ENCODE results near the gene FALEC.

Gene FALEC

DNA sequence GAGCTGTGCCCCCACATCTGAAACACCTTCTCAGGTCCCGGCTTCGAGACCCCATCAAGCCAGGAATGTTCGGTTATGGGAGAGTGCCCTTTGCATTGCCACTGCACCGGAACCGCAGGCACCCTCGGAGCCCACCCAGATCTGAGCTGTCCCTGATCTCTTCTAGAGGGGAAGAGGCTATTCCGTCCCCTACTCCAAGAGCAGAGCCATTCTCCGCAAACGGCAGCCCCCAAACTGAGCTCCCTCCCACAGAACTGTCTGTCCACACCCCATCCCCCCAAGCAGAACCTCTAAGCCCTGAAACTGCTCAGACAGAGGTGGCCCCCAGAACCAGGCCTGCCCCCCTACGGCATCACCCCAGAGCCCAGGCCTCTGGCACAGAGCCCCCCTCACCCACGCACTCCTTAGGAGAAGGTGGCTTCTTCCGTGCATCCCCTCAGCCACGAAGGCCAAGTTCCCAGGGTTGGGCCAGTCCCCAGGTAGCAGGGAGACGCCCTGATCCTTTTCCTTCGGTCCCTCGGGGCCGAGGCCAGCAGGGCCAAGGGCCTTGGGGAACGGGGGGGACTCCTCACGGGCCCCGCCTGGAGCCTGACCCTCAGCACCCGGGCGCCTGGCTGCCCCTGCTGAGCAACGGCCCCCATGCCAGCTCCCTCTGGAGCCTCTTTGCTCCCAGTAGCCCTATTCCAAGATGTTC is 38.0 kb downstream of the FALEC start:
- peak overlapping the region in 1 of 2 experiments; percentile 82 for H3K18ac ChIP-seq (ENCODE audit: low read depth in 1 of 2, low read length in 2 of 2)
- H3K4me3 ChIP-seq (ENCODE audit: insufficient read depth in 1 of 2, low read depth in 1 of 2, low read length in 2 of 2), result no peak overlapping the region
- no peak overlapping the region for H3K23ac ChIP-seq (ENCODE audit: low read length in 2 of 2)
- H3K4ac ChIP-seq (ENCODE audit: low read depth in 1 of 2, low read length in 2 of 2), result peak overlapping the region; percentile 67 to 80
- no peak overlapping the region for H2BK5ac ChIP-seq (ENCODE audit: low read depth, low read length, poor library complexity, severe bottlenecking)
- peak overlapping the region; percentile 82 for H2BK15ac ChIP-seq (ENCODE audit: low read depth, poor library complexity, severe bottlenecking)
- H2BK12ac ChIP-seq (ENCODE audit: low read length in 2 of 2), result peak overlapping the region in 1 of 2 experiments; percentile 7
- H3K9me3 ChIP-seq (ENCODE audit: control insufficient read depth, low read length), result no peaks in the 10 kb centered on the region
- peaks cover 32% of the 10 kb centered on the region for H3K4me1 ChIP-seq (ENCODE audit: control insufficient read depth, insufficient read depth, low read depth, low read length)
- 95% methylated on average over 23 of the region's 23 CpGs for WGBS
- H3K27ac ChIP-seq (ENCODE audit: low read length, poor library complexity, severe bottlenecking), result no peak overlapping the region
- no peak overlapping the region for H3K4me2 ChIP-seq (ENCODE audit: low read length, poor library complexity, severe bottlenecking)
- peak overlapping the region; percentile 85 for H4K91ac ChIP-seq (ENCODE audit: low read length)
- peaks cover 19% of the 10 kb centered on the region for H3K79me1 ChIP-seq (replicated peaks; ENCODE audit: low read length, poor library complexity, severe bottlenecking)
- H2BK120ac ChIP-seq (ENCODE audit: low read depth, low read length), result no peak overlapping the region
- no peaks in the 10 kb centered on the region for H3K27me3 ChIP-seq (ENCODE audit: control insufficient read depth in 1 of 2, insufficient read depth in 1 of 2, low read length in 2 of 2)
- DNase-seq, result peak; percentile 25
- no peak overlapping the region for H2AK5ac ChIP-seq (ENCODE audit: low read length, severe bottlenecking)
- H3K14ac ChIP-seq (ENCODE audit: low read length in 2 of 2), result peak overlapping the region in 1 of 2 experiments; percentile 76
- peak overlapping the region; percentile 74 for H3K9ac ChIP-seq (ENCODE audit: low read length)
- no peak overlapping the region for H2AFZ ChIP-seq (ENCODE audit: low read depth, low read length)
- peak overlapping the region; percentile 46 for H4K8ac ChIP-seq (ENCODE audit: low read length)
- H3K36me3 ChIP-seq (ENCODE audit: control insufficient read depth in 1 of 2, insufficient read depth in 2 of 2, low read depth in 1 of 2, low read length in 2 of 2), result peaks cover 33 to 46% of the 10 kb centered on the region in 2 experiments

DNA sequence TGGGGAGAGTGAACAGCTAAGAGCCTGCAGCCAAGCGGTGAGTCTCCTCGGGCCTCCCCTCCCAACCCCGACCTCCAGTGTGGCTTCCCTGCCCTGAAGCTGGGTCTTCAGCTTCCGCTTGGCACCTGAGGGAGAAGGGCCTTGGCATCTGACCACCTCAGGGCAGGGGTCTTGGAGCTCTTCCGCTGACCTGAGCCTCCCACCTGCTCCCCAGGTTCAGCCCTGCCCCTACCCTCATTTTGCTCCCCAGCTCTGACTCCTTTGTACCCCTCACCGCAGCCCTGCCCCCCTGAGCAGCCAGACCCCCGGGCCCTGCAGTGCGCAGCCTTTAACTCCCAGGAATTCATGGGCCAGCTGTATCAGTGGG is 38.5 kb downstream of the FALEC start:
- Histone ChIP-seq H2BK15ac (ENCODE audit: low read depth, poor library complexity, severe bottlenecking) (no peak overlapping the region), H2AK5ac (ENCODE audit: low read length, severe bottlenecking) (no peak overlapping the region), H3K4me3 (ENCODE audit: insufficient read depth in 1 of 2, low read depth in 1 of 2, low read length in 2 of 2) (no peak overlapping the region), H2AFZ (ENCODE audit: low read depth, low read length) (no peak overlapping the region), H3K9me3 (ENCODE audit: control insufficient read depth, low read length) (no peaks in the 10 kb centered on the region), H3K27me3 (ENCODE audit: control insufficient read depth in 1 of 2, insufficient read depth in 1 of 2, low read length in 2 of 2) (no peaks in the 10 kb centered on the region), H4K91ac (ENCODE audit: low read length) (no peak overlapping the region), H2BK12ac (ENCODE audit: low read length in 2 of 2) (no peak overlapping the region), H3K18ac (ENCODE audit: low read depth in 1 of 2, low read length in 2 of 2) (peak overlapping the region in 1 of 2 experiments; percentile 26), H2BK120ac (ENCODE audit: low read depth, low read length) (no peak overlapping the region), H3K23ac (ENCODE audit: low read length in 2 of 2) (no peak overlapping the region), H3K27ac (ENCODE audit: low read length, poor library complexity, severe bottlenecking) (no peak overlapping the region), H3K79me1 (replicated peaks; ENCODE audit: low read length, poor library complexity, severe bottlenecking) (peaks cover 24% of the 10 kb centered on the region), H3K9ac (ENCODE audit: low read length) (peak overlapping the region; percentile 74), H4K8ac (ENCODE audit: low read length) (no peak overlapping the region), H3K4me1 (ENCODE audit: control insufficient read depth, insufficient read depth, low read depth, low read length) (peaks cover 33% of the 10 kb centered on the region), H3K4me2 (ENCODE audit: low read length, poor library complexity, severe bottlenecking) (no peak overlapping the region), H3K36me3 (ENCODE audit: control insufficient read depth in 1 of 2, insufficient read depth in 2 of 2, low read depth in 1 of 2, low read length in 2 of 2) (peaks cover 34 to 52% of the 10 kb centered on the region in 2 experiments), H3K4ac (ENCODE audit: low read depth in 1 of 2, low read length in 2 of 2) (no peak overlapping the region), H2BK5ac (ENCODE audit: low read depth, low read length, poor library complexity, severe bottlenecking) (no peak overlapping the region), H3K14ac (ENCODE audit: low read length in 2 of 2) (no peak overlapping the region)
- 94% methylated on average over 5 of the region's 8 CpGs for WGBS
- DNase-seq, result peak; percentile 15

DNA sequence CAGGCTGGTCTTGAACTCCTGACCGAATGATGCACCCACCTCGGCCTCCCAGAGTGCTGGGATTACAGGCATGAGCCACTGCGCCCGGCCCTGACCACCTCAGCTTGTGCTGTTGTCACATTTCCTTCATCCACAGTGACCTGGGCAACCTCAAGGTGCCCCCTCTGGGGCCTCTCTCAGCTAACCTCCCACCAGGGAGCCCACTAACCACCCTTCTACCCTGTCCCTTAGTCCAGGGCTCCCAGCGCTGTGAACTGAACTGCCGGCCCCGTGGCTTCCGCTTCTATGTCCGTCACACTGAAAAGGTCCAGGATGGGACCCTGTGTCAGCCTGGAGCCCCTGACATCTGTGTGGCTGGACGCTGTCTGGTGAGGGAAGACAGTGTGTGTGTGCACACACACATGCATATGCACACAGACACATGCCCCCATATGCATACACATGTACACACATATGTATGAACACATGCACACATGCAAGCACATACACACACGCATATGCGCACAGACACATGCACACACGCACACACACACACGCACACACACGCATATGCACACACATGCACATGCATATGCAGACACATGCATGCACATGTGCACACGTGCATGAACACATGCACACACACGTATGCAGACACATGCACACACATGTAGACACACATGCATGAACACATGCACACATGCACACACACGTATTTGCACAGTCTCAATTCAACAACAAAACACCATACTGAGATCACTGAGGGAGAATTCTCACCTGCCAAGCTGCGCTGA is 39.8 kb downstream of the FALEC start:
- 97% methylated on average over 19 of the region's 19 CpGs for WGBS
- no peak overlapping the region for H2BK15ac ChIP-seq (ENCODE audit: low read depth, poor library complexity, severe bottlenecking)
- H3K23ac ChIP-seq (ENCODE audit: low read length in 2 of 2), result no peak overlapping the region
- no peak overlapping the region for H2BK5ac ChIP-seq (ENCODE audit: low read depth, low read length, poor library complexity, severe bottlenecking)
- H3K4me2 ChIP-seq (ENCODE audit: low read length, poor library complexity, severe bottlenecking), result no peak overlapping the region
- no peak overlapping the region for H3K4me3 ChIP-seq (ENCODE audit: insufficient read depth in 1 of 2, low read depth in 1 of 2, low read length in 2 of 2)
- H2AK5ac ChIP-seq (ENCODE audit: low read length, severe bottlenecking), result no peak overlapping the region
- no peak overlapping the region for H3K27ac ChIP-seq (ENCODE audit: low read length, poor library complexity, severe bottlenecking)
- H3K36me3 ChIP-seq (ENCODE audit: control insufficient read depth in 1 of 2, insufficient read depth in 2 of 2, low read depth in 1 of 2, low read length in 2 of 2), result peaks cover 41 to 58% of the 10 kb centered on the region in 2 experiments
- H3K9ac ChIP-seq (ENCODE audit: low read length), result no peak overlapping the region
- H3K4me1 ChIP-seq (ENCODE audit: control insufficient read depth, insufficient read depth, low read depth, low read length), result peaks cover 40% of the 10 kb centered on the region
- no peaks in the 10 kb centered on the region for H3K9me3 ChIP-seq (ENCODE audit: control insufficient read depth, low read length)
- no peak overlapping the region for H4K8ac ChIP-seq (ENCODE audit: low read length)
- H2BK120ac ChIP-seq (ENCODE audit: low read depth, low read length), result no peak overlapping the region
- H3K27me3 ChIP-seq (ENCODE audit: control insufficient read depth in 1 of 2, insufficient read depth in 1 of 2, low read length in 2 of 2), result no peaks in the 10 kb centered on the region
- peak; percentile 43 for DNase-seq
- no peak overlapping the region for H3K18ac ChIP-seq (ENCODE audit: low read depth in 1 of 2, low read length in 2 of 2)
- H3K14ac ChIP-seq (ENCODE audit: low read length in 2 of 2), result peak overlapping the region in 1 of 2 experiments; percentile 5
- peaks cover 36% of the 10 kb centered on the region for H3K79me1 ChIP-seq (replicated peaks; ENCODE audit: low read length, poor library complexity, severe bottlenecking)
- H2BK12ac ChIP-seq (ENCODE audit: low read length in 2 of 2), result no peak overlapping the region
- H4K91ac ChIP-seq (ENCODE audit: low read length), result peak overlapping the region; percentile 0
- no peak overlapping the region for H2AFZ ChIP-seq (ENCODE audit: low read depth, low read length)
- H3K4ac ChIP-seq (ENCODE audit: low read depth in 1 of 2, low read length in 2 of 2), result no peak overlapping the region
